Measurements from ENCODE around the gene KCTD2.
"Not testable (repeated sequence)": the region's sequence is repeated elsewhere in the genome, so short reads cannot be mapped to it uniquely, and the experiment has no call there.

Gene KCTD2

DNA sequence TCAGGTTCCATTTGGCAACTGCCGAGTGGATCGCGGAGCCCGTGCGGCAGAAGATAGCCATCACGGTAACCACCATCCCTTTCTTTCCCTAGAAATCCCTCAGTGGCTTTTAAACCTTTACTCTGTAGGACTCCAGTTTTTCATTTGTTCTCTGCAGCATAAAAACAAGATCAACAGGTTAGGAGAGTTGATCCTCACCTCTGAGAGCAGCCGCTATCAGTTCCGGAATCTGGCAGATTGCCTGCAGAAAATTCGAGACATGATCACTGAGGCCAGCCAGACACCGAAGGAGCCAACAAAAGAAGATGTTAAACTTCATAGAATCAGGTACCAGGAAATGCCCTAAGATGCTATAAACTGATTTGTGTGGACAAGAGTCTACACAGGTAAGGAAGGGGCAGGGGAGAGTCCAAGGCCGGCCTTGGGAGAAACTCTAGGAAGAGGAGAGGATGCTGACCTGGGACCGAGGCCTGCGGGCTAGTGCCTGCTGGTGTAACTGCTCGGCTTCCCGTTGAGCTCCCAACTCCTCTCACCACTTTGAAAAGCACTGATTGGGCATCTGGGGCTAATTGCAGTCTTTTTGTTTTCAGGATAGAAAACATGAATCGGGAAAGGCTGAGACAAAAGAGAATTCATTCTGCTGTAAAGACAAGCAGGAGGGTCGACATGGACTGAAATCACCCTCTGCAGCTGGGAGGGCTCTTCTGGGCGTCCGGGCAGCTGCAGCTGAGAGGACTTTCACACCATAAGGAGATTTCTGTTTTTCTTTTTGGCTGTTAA lies 26.5 kb upstream of the KCTD2 start:
- DNase-seq: no peak

DNA sequence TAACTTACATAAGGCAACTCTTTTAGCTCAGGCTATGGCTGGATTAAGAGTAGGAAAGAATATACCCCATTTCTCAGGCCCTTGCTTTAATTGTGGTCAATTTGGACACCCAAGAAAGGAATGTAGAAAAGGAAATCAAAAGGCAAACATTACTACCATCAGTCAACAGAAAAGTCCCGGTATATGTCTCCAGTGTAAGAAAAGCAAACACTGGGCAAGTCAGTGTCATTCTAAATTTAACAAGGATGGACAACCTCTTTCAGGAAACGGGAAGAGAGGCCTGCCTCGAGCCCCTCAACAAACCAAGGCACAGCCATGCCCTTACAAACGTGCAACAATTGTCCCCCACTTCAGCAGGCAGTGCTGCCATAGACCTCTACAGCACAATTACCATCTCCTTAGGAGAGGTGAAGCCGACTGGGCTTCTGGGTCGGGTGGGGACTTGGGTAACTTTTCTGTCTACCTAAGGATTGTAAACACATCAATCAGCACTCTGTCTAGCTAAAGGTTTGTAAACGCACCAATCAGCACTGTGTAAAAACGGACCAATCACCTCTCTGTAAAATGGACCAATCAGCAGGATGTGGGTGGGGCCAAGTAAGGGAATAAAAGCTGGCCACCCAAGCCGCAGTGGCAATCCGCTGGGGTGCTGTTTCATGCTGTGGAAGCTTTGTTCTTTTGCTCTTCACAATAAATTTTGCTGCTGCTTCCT lies 22.2 kb upstream of the KCTD2 start:
- no peak for DNase-seq

DNA sequence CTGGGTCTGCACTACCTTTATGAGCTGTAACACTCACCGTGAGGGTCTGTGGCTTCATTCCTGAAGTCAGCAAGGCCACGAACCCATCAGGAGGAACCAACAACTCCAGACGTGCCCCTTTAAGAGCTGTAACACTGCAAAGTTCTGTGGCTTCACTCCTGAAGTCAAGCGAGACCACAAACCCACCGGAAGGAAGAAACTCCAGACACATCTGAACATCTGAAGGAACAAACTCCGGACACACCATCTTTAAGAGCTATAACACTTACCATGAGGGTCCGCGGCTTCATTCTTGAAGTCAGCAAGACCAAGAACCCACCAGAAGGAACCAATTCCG lies 21.7 kb upstream of the KCTD2 start:
- not testable (repeated sequence) for DNase-seq

DNA sequence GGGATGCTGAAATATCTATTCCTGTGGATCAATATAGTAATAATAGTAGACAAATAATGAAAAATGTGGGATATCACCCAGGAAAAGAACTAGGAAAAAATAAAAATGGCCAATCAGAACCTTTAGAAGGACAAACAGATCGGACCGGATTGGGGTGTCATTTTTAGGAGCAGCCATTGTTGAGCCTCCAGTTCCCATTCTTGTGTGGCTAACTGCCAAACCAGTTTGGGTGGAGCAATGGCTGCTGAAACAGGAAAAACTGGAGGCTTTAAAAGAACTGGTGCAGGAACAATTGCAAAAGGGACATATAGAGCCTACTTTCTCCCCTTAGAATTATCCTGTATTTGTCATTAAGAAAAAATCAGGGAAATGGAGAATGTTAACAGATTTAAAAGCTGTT lies 20.4 kb upstream of the KCTD2 start:
- DNase-seq: not testable (repeated sequence)

DNA sequence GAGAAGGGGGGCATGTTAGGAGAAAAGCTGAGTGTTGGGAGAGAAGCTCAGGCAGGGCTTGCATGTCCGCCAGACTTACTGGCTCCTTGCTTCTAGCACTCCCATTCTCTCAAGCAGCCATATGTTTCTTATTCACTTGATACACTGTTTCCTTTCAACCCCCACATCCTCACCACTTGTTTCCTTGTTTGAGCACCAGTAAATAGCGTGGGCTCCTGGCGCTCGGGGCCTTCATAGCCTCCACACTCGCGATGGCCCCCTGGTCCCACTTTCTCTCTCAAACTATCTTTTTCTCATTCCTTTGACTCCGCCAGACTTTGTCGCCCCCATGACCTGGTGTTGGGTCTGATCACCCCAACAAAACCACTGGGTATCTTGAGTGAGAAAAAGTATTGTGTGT lies 16.9 kb upstream of the KCTD2 start:
- no peak for DNase-seq

DNA sequence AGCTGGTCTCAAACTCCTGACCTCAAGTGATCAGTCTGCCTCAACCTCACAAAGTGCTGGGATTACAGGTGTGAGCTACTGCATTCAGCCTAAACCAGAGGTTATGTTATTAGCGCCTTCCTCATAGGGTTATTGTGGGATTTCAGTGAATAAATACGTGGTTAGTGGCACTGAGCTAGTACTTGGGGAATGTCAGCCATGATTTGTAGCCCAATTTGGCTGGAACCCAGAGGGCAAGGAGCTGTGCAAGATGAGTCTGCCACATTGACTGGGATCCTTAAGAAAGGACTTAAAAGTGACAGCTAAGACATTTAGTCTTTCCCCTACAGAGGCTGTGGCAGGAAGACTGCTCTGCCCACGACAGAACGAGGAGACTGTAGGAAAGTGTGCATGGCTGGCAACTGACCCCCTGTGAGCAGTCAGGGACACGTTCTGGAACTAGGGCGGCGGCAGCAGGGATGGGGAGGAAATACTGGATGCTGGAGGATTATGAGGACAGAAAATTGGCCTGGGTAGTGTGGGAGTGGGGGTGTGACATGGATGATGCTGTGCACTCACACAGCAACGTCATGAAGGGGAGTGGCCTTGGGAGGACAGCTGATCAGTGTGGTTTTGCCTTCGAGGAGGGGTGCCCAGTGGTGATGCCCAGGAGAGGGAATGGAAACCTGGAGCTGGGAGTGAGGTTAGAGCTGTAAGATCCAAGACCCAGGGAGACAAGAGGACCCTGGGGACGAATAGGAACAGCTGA lies 14.9 kb upstream of the KCTD2 start:
- peak; percentile 93 for DNase-seq

DNA sequence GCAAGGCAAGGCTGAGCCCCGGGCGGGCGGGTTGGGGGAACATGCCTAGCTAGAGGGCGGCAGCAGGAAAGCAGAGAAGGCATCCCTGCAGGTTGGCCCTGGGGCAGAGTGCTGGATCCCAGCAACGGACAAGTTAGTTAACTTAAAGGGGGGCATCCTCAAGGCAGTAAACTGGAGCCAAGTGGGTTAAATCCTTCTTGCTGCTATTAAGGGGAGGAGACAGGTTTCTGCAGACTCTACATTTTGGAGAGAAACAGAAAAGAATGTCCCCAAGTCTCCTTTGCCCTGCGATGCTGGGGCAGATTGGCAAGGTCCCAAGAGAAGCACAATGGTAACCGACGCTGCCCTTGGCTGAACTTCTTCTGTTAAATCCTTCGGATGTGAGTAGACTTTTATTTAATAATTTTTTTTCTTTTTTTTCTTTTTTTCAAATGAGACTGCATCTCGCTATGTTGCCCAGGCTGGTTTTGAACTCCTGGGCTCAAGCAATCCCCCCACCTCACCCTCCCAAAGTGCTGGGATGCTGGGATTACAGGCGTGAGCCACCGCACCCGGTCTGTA lies 14.2 kb upstream of the KCTD2 start:
- DNase-seq: peak; percentile 57 to 70

DNA sequence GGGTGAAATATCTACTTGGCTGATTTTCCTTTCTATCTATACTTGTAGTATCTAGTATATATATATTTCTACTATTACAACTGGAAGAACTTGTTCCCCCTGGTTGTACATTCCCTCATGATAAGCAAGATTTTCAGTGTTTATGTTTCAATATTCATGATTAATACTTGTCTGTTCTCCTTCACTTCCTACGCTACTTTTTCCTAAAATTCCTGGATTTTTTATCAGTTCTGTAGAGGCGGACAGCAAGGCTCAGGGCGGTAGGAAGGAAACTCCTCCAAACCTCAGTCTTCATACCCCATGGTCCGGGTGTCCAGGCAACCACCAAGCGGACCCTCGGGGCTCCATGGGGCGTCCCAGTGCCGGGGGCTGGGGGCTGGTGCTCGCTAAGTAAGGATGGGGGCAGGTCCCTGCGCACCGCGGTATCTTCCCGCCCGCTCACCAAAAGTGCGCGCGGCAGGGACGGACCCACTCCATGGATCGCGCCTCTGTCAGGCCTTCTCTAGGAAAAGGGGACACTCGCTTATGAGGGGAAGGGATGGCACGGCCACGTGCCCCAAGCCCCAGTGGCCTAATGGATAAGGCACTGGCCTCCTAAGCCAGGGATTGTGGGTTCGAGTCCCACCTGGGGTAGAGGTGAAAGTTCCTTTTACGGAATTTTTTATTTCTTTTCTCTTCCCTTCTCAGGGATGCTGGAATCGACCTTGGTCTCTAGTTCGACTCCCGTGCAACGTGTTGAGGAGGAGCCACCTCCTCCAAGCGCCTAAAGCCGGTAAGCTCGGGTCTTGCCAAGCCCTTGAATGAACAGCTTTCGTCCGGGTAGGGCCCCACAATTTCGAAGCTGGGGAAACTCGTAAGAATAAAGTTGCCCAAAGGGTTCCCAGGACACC lies 13.4 kb upstream of the KCTD2 start:
- DNase-seq: peak; percentile 95 to 98

DNA sequence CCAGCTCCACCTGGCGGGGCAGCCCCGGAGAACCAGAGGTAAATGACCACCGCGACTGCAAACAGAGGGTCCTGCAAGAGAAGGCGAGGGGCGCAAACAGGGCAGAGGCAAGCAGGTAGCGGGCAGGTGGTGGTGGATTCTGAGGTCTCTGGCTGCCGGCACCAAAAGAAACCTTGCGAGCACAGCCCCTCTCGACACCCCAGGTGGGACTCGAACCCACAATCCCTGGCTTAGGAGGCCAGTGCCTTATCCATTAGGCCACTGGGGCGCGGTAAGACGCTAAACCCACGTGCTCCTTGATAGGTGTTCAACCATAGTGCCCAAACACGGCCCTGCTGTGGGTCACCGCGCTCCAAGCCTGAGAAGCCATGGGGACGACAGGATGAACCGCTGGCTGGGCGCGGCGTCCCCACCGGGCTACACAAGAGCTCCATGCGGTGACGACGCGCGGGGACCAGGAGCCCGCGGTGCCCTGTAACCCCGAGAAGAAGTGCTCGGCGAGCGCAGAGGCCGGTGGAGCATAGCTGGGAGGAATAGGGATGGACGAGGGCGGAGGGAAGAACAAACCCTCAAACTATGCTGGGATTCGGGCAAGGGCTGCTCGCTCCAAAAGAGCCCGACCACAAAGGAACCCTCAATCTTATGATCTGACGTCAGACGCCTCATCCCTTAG lies 12.7 kb upstream of the KCTD2 start:
- DNase-seq: peak; percentile 77 to 93

DNA sequence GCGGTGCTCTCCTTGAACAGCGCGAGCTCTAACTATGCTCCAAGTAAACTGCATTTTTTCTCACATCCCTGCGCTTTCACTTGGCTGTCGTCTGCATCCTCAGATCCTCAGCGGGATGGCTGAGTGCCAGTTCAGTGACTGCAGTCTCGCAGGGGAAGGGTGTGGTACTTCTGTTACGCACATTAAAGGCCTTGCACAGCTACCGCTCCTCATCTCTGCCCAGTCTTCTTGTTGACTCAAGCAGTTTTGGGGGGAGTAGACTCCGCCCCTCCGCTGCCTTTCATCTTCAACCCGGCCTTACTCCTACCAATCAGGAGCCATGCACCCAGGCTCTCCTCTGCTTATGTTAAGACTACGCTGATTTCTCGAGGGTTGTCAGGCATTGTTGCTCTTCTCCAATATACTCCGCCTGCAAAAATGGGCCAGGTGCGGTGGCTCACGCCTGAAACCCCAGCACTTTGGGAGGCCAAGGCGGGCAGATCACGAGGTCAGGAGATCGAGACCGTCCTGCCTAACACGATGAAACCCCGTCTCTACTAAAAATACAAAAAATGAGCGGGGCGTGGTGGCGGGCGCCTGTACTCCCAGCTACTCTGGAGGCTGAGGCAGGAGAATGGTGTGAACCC lies 10.3 kb upstream of the KCTD2 start:
- peak in 1 of 2 experiments; percentile 23 for DNase-seq

DNA sequence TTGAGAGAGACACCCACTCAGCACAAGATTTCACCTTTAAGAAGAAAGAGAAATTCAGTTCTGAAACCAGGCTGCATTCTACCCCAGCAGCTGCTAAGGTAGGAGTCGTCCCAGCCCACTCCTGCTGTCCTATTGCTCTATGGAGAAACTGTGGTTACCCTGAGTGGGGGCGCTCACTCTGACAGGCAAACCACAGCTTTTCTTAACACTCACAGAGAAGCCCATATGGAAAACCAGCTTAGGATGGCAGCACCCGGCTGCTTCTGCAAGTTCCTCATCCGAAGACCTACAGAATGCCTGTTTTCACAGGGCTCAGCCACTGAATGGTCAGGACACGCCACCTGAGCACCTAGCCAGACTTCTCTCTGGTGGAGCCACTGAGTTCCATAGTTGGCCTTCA lies 7.8 kb upstream of the KCTD2 start:
- no peak for DNase-seq

DNA sequence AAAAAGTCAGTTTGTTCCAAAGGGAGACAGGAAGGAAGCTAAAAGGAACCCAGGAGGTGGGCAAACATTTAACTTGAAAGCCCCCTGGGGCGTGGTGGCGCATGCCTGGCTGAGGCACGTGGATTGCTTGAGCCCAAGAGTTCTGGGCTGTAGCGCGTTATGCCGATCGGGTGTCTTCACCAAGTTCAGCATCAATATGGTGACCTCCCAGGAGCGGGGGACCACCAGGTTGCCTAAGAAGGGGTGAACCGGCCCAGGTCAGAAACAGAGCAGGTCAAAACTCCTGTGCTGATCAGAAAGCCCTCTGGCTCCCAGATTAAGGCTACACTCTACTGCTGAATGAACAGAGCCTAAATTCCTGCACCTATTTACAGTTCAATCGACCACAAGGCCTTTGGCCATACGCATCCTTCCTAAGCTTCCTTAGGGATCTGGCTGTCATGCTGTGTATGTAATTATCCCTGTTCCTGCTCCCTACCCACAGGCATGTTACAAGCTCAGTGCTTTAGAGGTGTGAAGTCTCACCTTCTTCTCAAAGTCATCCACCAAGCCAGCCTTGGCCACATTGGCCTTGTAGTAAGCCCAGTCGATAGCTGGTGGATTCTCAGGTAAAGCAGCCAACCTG lies 5.3 kb upstream of the KCTD2 start:
- no peak for DNase-seq

DNA sequence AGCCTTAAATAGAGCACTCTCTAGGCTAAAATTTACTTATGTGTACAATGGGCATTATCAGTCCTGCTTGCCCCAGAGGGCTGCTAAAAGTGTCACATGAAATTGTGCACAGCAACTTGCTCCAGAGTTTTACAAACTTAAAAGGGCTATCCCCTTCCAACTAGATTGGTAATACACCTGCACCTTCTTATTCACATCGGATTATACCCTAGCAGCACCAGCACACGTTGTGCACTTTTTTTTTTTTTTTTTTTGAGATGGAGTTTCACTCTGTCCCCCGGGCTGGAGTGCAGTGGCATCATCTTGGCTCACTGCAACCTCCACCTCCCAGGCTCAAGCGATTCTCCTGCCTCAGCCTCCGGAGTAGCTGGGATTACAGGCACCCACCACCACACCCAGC lies 3.2 kb upstream of the KCTD2 start:
- DNase-seq: not testable (repeated sequence)

DNA sequence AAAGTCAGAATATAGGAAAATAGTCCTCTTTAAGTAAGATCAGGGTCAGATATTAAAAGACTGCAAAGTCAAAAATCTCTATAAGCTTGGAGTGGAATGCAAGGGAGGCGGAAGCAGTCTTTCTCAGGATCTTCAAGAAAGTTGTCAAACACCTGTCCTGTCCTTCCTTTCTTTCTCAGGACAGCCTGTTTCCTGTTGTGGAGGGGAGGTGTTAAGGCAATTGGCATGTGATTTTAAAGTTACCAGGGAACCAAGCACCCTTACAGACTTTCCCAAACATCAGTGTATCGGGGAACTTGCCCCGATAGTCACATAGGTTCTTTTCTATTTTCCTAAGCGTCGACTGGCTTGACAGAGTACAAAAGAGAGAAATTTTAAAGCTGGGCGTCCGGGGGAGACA lies 2.3 kb upstream of the KCTD2 start:
- no peak for DNase-seq

DNA sequence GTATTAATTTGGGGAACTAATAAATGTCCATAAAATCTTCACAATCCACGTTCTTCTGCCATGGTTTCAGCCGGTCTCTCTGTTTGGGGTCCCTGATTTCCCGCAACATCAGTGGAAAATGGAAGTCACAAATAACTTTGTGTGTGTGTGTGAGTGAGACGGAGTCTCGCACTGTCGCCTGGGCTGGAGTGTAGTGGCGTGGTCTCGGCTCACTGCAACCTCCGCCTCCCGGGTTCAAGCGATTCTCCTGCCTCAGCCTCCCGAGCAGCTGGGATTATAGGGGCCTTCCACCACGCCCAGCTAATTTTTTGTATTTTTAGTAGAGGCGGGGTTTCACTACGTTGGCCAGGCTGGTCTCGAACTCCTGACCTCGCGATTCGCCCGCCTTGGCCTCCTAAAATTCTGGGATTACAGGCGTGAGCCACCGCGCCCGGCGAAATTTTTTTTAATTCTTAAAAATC lies 1.0 kb upstream of the KCTD2 start:
- not testable (repeated sequence) for DNase-seq

DNA sequence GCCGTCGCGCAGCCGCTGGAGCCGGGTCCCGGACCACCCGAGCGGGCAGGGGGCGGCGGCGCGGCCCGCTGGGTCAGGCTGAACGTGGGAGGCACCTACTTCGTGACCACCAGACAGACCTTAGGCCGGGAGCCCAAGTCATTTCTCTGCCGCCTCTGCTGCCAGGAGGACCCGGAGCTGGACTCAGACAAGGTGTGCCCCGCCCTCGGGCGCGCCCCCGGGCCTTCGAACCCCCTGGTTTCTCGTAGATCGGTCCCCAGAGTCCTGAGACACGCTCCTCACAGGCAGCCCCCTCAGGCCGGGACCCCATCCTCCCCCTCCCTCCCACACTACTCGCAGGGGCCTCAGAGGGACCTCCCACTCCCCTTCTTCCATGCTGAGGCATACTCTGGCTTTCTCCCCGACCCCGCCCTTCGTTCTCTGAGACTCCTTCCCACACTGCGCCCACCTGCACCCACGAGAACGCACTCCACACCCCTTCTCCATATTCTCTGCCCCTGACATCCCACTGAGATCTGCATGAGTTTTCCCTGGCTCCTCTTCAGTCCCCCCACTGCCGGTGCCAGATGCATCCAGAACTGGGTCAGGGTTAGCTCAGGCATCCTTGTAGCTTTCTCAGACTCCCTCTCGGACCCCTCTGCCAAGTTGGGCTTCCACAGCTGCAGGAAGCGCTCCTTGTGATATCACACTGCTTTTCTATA lies 523 bp downstream of the KCTD2 start:
- no peak for DNase-seq

DNA sequence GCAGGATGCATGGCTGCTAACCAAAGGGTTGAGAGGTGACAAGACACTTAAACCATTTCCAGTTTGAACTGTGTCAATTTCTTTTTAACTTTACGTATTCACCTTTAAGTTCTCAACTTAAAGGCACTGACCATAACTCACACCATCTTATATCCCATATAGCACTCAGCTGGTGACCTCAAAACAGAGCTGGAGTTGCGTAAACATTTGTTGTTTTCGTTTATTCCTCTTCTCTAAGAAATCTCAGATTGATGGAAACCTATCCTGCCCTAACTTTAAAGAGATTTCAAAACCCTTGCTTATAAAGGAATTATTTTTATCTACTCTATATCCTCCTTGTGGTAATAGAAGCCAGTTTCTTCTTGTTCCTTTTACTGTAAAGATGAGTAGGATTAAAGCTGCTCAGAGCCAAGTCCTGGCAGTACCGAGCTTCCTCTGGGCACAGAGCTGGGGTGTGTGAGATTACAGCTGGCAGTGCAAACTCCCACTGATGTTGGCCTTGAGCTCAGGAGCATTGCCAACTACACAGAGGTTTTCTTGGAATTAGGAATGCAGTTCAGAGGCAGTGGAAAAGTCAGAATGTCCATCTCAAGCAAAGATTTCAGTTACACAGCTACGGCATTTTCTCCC lies 1.3 kb downstream of the KCTD2 start:
- DNase-seq: peak; percentile 18 to 54

DNA sequence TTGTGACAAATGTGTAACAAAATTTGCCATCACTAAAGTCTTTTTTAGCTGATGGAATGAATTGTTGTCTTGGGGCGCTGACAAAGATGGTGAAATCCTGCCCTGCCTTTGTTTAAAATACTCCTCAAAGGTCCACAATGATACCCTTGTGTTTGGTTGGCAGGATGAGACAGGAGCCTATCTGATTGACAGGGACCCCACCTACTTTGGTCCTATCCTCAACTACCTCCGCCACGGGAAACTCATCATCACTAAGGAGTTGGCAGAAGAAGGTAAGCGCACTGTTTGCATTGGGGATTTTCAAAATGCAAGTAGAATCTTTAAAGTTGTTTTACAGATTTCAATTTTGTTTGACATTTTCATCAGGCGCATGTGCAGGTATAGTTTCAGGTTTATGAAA lies 2.0 kb downstream of the KCTD2 start:
- DNase-seq: no peak

DNA sequence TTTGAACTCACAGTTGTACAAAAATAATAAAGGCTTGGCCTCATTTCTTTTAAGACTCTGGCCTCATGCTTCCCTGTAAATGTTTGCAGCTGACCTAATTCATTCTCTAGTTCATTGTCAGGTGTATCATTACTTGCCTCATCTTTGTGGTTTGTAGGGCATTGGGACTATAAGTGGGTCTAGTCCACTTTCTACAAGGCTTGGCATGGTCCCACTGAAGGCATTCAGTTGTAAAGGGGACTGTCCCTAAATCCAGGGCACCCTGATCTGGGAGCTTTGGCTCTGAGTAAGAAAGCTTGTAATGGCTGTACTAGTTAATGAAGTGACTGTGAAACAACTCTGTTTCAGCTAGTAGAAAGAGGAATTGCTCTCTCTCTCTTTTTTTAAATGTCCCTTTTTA lies 2.7 kb downstream of the KCTD2 start:
- DNase-seq: no peak

DNA sequence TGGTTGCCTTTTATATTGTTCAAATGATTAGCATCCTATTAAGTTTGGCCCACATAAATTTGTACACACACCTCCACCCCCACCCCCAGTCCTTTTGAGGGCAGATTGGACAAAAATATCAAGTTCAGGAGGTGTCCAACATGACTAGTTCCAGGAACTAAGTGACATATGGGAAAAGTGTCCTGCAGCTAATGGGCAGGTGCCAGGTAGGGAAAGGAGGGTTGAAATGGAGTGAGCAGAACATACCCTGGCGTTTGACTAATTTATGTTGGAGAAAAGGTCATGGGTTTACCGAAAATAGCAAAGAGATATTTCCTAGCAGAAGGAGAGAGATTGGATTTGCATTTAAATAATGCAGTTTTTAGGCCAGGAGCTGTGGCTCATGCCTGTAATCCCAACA lies 4.9 kb downstream of the KCTD2 start:
- DNase-seq: no peak

Data from NCI-H446 (cell line).